OCI-LY7 (cell line): Measurements from ENCODE around the gene PPP1R9A.

Source experiments
- EZH2phosphoT487 ChIP-seq: fragments of 200-600 bp; sonication (generic); IDR thresholded peaks from 2 replicates; pipeline ENCODE4 v1.6.1; 2018; ENCODE audit warnings: low read depth, borderline replicate concordance, mild to moderate bottlenecking, mixed run types, antibody characterized with exemption, low read length, moderate library complexity, mixed read lengths
- TF ChIP-seq, protein P1 (sequence below): fragments of 200-600 bp; sonication (generic); conservative IDR thresholded peaks from 2 replicates; pipeline ENCODE4 v1.5.1; 2014; ENCODE audit warnings: mild to moderate bottlenecking, antibody characterized with exemption, low read length, moderate library complexity, mixed read lengths

DNA sequence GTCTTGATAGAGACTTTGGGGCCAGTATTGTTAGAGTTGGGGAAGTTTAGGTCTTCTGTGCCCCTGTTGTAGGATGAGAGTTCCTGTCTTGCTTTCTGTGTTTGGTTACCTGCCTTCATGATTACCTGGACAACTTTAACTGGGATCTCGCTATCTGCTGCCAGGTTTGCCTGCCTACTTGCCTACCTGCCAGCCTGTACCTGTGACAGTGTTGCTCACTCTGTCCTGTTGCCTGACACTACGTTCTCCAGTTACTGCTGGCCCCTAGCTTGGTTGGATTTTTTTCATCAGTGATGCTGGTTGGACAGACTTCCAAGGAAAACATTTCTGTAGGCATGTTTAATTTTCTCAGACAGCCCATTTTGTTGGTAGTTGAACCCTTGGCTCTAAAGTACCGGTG lies 48.4 kb downstream of the PPP1R9A start:
- TF ChIP-seq, protein P1, sequence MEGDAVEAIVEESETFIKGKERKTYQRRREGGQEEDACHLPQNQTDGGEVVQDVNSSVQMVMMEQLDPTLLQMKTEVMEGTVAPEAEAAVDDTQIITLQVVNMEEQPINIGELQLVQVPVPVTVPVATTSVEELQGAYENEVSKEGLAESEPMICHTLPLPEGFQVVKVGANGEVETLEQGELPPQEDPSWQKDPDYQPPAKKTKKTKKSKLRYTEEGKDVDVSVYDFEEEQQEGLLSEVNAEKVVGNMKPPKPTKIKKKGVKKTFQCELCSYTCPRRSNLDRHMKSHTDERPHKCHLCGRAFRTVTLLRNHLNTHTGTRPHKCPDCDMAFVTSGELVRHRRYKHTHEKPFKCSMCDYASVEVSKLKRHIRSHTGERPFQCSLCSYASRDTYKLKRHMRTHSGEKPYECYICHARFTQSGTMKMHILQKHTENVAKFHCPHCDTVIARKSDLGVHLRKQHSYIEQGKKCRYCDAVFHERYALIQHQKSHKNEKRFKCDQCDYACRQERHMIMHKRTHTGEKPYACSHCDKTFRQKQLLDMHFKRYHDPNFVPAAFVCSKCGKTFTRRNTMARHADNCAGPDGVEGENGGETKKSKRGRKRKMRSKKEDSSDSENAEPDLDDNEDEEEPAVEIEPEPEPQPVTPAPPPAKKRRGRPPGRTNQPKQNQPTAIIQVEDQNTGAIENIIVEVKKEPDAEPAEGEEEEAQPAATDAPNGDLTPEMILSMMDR = no peak
- TF ChIP-seq EZH2phosphoT487 = no peak
